ENCODE measurements around the gene MYEF2. TPM values are rescaled to one million over a fixed set of nuclear protein-coding genes. Genes with fewer than 3 reads are reported as not detected.

Gene MYEF2
- total RNA-seq, 4 donors from 2014 or later: 10.4 to 158 (median 27.8) TPM

DNA sequence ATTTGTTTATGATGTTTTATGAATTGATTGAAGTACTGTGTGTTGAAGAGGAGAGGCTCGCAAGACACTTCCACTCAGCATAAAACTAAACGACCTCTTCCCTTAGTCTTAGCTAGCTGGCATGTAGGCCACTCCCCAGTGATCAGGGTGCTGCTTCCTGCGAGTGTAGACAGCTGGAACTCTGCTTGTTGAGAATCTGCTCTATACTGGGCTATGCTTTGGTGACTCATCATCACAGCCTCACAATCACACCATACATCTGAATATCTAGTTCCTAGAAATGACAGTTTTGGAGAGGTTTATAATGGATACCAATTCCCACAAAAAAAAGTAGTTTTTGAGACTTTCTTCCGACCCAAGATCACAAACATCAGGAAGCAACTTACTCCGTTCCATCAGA lies 58.8 kb downstream of the MYEF2 start:
- TF ChIP-seq POLR2AphosphoS5 (IDR thresholded peaks at IDR 0.05) (no peak), EP300 (IDR thresholded peaks at IDR 0.05; ENCODE audit: low read depth) (no peak), POLR2A (IDR thresholded peaks at IDR 0.05) (no peak)
- TF ChIP-seq, protein P1, sequence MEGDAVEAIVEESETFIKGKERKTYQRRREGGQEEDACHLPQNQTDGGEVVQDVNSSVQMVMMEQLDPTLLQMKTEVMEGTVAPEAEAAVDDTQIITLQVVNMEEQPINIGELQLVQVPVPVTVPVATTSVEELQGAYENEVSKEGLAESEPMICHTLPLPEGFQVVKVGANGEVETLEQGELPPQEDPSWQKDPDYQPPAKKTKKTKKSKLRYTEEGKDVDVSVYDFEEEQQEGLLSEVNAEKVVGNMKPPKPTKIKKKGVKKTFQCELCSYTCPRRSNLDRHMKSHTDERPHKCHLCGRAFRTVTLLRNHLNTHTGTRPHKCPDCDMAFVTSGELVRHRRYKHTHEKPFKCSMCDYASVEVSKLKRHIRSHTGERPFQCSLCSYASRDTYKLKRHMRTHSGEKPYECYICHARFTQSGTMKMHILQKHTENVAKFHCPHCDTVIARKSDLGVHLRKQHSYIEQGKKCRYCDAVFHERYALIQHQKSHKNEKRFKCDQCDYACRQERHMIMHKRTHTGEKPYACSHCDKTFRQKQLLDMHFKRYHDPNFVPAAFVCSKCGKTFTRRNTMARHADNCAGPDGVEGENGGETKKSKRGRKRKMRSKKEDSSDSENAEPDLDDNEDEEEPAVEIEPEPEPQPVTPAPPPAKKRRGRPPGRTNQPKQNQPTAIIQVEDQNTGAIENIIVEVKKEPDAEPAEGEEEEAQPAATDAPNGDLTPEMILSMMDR (IDR thresholded peaks at IDR 0.05): no peak
- H3K27me3 ChIP-seq: no peaks in the 10 kb centered on the region
- H3K36me3 ChIP-seq: no peaks in the 10 kb centered on the region
- in situ Hi-C loops (cut with MboI; ENCODE audit: low pct_ligation_motif_present in 1 of 4, low pct_unique_long_range_greater_than_20kb in 1 of 4, low sequenced_read_pairs in 3 of 4) (no loop called here), intact Hi-C loops (cut with DNase I; ENCODE audit: low total_unique reads) (no loop called here)
- no peaks in the 10 kb centered on the region for H3K4me1 ChIP-seq
- no peak overlapping the region for H3K27ac ChIP-seq
- no peaks in the 10 kb centered on the region for H3K9me3 ChIP-seq
- WGBS, 2 donors (ENCODE audit: low coverage in 1 of 2): 57 to 73% methylated on average over 4 to 5 of the region's 5 CpGs
- no peak for DNase-seq
- H3K4me3 ChIP-seq: no peak overlapping the region

DNA sequence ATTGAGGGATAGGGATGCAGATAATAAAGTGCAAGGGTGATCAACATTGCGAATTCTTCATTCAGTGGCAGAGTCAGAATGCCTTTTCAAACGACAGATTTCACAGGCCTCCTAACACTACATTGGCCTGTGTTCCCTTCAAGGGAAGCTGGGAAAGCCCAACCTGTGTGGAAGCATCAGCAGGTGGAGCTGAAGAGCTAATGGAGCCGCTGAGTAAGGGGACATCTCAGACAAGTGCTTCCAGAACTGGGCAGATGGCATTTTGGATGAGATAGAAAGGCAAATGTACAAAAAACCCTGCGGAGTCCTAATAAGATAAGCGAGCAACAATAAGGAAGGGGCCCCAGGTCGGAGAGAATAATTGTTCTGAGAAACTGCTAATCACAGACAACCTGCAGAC lies 65.9 kb downstream of the MYEF2 start:
- Histone ChIP-seq H3K27ac (no peak overlapping the region), H3K4me1 (no peaks in the 10 kb centered on the region), H3K36me3 (no peaks in the 10 kb centered on the region), H3K9me3 (no peaks in the 10 kb centered on the region), H3K27me3 (no peaks in the 10 kb centered on the region), H3K4me3 (no peak overlapping the region)
- 33 to 45% methylated on average over 5 to 6 of the region's 6 CpGs for WGBS, 2 donors (ENCODE audit: low coverage in 1 of 2)
- TF ChIP-seq POLR2AphosphoS5 (IDR thresholded peaks at IDR 0.05): no peak
- TF ChIP-seq, protein P1 (IDR thresholded peaks at IDR 0.05): peak in 3 of 5 experiments; percentile 10 to 15 (median 10)
- no peak for DNase-seq
- in situ Hi-C loops (cut with MboI; ENCODE audit: low pct_ligation_motif_present in 1 of 4, low pct_unique_long_range_greater_than_20kb in 1 of 4, low sequenced_read_pairs in 3 of 4) (no loop called here), intact Hi-C loops (cut with DNase I; ENCODE audit: low total_unique reads) (no loop called here)

DNA sequence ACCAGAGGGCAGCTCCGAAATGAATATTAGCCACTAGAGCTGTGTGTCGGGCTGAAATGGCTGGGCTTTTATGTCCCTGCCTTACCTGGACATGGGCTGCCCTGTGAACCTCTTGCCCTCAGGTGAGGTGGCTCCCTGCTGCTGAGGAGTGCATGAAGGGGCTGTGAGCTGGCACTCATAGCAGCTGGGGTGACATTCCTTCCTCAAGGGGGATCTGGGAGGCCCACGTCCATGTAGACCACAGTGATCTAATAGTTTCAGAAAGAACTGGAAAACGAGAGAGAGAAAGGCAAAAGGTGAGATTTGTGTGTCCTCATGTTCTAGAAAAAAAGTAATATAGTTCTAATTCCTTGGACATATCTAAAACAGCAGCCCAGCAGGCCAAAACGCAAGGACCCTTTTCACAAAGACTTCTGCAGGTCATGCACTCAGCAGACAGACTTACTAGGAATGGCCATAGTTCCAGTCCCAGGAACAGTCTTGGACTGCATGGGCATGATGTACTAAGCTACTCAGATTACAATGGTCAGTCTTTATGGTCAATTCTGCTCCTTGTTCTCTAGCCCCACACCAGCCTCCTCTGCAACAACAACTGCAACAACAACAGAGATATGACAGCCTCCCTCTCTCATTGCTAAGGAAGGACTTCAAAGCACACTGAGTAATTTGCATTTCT lies 68.1 kb downstream of the MYEF2 start:
- in situ Hi-C loops (cut with MboI; ENCODE audit: low pct_ligation_motif_present in 1 of 4, low pct_unique_long_range_greater_than_20kb in 1 of 4, low sequenced_read_pairs in 3 of 4) (no loop called here), intact Hi-C loops (cut with DNase I; ENCODE audit: low total_unique reads) (no loop called here)
- Histone ChIP-seq H3K27ac (no peak overlapping the region), H3K4me1 (no peaks in the 10 kb centered on the region), H3K36me3 (no peaks in the 10 kb centered on the region), H3K27me3 (no peaks in the 10 kb centered on the region), H3K9me3 (no peaks in the 10 kb centered on the region), H3K4me3 (no peak overlapping the region)
- DNase-seq: no peak
- TF ChIP-seq, protein P1 (IDR thresholded peaks at IDR 0.05): no peak
- no peak for TF ChIP-seq EP300 (IDR thresholded peaks at IDR 0.05; ENCODE audit: low read depth)
- TF ChIP-seq POLR2A (IDR thresholded peaks at IDR 0.05): no peak
- TF ChIP-seq POLR2AphosphoS5 (IDR thresholded peaks at IDR 0.05): no peak
- WGBS, 2 donors (ENCODE audit: low coverage in 1 of 2): 53 to 78% methylated on average over 3 to 5 of the region's 5 CpGs

DNA sequence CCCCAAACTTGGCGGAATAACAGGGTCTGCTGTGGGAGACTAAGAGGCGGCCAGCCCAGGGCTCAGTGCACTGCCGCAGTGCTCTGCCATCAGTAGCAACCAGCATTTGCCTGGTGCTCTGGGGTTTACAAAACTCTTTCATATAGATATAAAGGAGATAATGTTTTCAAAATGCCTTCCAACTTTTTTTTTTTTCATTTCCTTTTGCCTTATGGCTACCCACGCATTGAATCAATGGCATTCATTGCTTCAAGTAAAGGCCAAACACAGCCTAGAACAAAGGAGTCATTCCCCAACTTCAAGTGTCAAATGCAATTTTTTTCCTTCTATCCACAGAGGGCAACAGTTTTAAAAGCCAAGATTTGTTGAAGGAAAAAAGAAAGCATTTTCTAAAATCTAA lies 68.9 kb downstream of the MYEF2 start:
- H3K27me3 ChIP-seq: no peaks in the 10 kb centered on the region
- DNase-seq: no peak
- intact Hi-C loops (cut with DNase I; ENCODE audit: low total_unique reads): no loop called here
- H3K4me1 ChIP-seq: no peaks in the 10 kb centered on the region
- 84 to 87% methylated on average over 4 of the region's 4 CpGs for WGBS, 2 donors (ENCODE audit: low coverage in 1 of 2)
- H3K36me3 ChIP-seq: no peaks in the 10 kb centered on the region
- H3K27ac ChIP-seq: no peak overlapping the region
- H3K4me3 ChIP-seq: no peak overlapping the region
- no peaks in the 10 kb centered on the region for H3K9me3 ChIP-seq
- in situ Hi-C loops (cut with MboI; ENCODE audit: low pct_ligation_motif_present in 1 of 4, low pct_unique_long_range_greater_than_20kb in 1 of 4, low sequenced_read_pairs in 3 of 4): no loop called here
- TF ChIP-seq POLR2AphosphoS5 (IDR thresholded peaks at IDR 0.05): no peak

DNA sequence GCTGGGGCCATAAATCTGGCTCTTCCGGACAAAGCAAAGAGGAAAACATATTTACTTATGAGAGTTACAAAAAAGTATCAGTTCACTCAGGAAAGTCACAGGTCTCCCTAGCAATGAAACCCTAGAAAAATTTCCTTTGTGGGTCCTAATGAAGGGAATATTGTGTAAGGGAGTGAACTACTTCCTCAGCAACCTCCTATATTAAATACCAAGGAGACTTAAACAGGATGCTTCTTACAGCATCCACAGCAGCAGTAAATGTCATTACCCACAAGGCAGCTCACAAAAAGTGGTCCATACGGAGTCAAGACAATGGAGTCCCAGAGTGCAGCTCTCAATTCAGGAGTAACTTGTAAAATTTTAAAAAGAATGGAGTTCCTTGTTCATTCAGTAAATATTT lies 72.2 kb downstream of the MYEF2 start:
- H3K36me3 ChIP-seq: no peaks in the 10 kb centered on the region
- intact Hi-C loops (cut with DNase I; ENCODE audit: low total_unique reads): no loop called here
- no peaks in the 10 kb centered on the region for H3K27me3 ChIP-seq
- TF ChIP-seq, protein P1 (IDR thresholded peaks at IDR 0.05): no peak
- TF ChIP-seq POLR2AphosphoS5 (IDR thresholded peaks at IDR 0.05) (no peak), POLR2A (IDR thresholded peaks at IDR 0.05) (no peak), EP300 (IDR thresholded peaks at IDR 0.05; ENCODE audit: low read depth) (no peak)
- H3K4me1 ChIP-seq: peaks cover 0 to 3% (median 0%) of the 10 kb centered on the region in 4 donors
- in situ Hi-C loops (cut with MboI; ENCODE audit: low pct_ligation_motif_present in 1 of 4, low pct_unique_long_range_greater_than_20kb in 1 of 4, low sequenced_read_pairs in 3 of 4): no loop called here
- WGBS, 2 donors (ENCODE audit: low coverage in 1 of 2): 60% methylated on average over 2 of the region's 2 CpGs
- H3K9me3 ChIP-seq: no peaks in the 10 kb centered on the region
- no peak overlapping the region for H3K4me3 ChIP-seq
- H3K27ac ChIP-seq: no peak overlapping the region
- no peak for DNase-seq
